WTC11 (cell line): ENCODE measurements around the gene TMEM184A. TPM values are rescaled to one million over a fixed set of nuclear protein-coding genes. Genes with fewer than 3 reads are reported as not detected.
"Not testable (repeated sequence)": the region's sequence is repeated elsewhere in the genome, so short reads cannot be mapped to it uniquely, and the experiment has no call there.

Source experiments
- ATAC-seq: fragments of 200-7000 bp; cut with Tn5 transposase; 2 replicates; pipeline ENCODE4 v1.10.0; 2021; ENCODE audit warnings: mild to moderate bottlenecking, moderate library complexity
- CTCF ChIA-PET: fragments of 300-600 bp; sonication (Branson Sonifier 250); formaldehyde crosslinking; loops from one replicate; lab custom pipeline; 2021; ENCODE audit warnings: antibody characterized with exemption; lab: Charles Lee
- POLR2A ChIA-PET: fragments of 350-600 bp; sonication (Branson Sonifier 250); formaldehyde crosslinking; loops from one replicate; lab custom pipeline; 2021; ENCODE audit warnings: antibody characterized with exemption; lab: Charles Lee
- DNase-seq: peaks from one replicate; pipeline ENCODE4 v3.0.0; 2021; ENCODE audit warnings: low spot score
- H3K27ac Mint-ChIP-seq: 2 replicates; pipeline ENCODE4 v1.8.0; 2021; ENCODE audit warnings: mixed read lengths
- H3K27me3 Mint-ChIP-seq: 2 replicates; pipeline ENCODE4 v1.8.0; 2021; ENCODE audit warnings: low read depth, mild to moderate bottlenecking, moderate library complexity, mixed read lengths
- H3K36me3 Mint-ChIP-seq: 2 replicates; pipeline ENCODE4 v1.8.0; 2021; ENCODE audit warnings: mixed read lengths
- H3K4me1 Mint-ChIP-seq: 2 replicates; pipeline ENCODE4 v1.8.0; 2022; ENCODE audit warnings: mixed read lengths
- H3K4me3 Mint-ChIP-seq: 2 replicates; pipeline ENCODE4 v1.8.0; 2021; ENCODE audit warnings: mild to moderate bottlenecking, moderate library complexity, mixed read lengths
- H3K9me3 Mint-ChIP-seq: 2 replicates; pipeline ENCODE4 v1.8.0; 2021; ENCODE audit warnings: mixed read lengths
- CREM ChIP-seq: sonication (generic); formaldehyde crosslinking; IDR thresholded peaks from 2 replicates; pipeline ENCODE4 v1.8.1; 2022; ENCODE audit warnings: mild to moderate bottlenecking, missing genetic modification reagents, moderate library complexity
- ETV6 ChIP-seq: sonication (generic); formaldehyde crosslinking; IDR thresholded peaks from 2 replicates; pipeline ENCODE4 v1.8.1; 2022; ENCODE audit warnings: mild to moderate bottlenecking, missing genetic modification reagents
- JUN ChIP-seq: sonication (generic); formaldehyde crosslinking; IDR thresholded peaks from 2 replicates; pipeline ENCODE4 v1.8.0; 2023; ENCODE audit warnings: mild to moderate bottlenecking, missing genetic modification reagents
- MYBL2 ChIP-seq: sonication (generic); formaldehyde crosslinking; IDR thresholded peaks from 2 replicates; pipeline ENCODE4 v1.8.1; 2023; ENCODE audit warnings: mild to moderate bottlenecking, moderate library complexity, missing genetic modification reagents
- NFYB ChIP-seq: sonication (generic); formaldehyde crosslinking; conservative IDR thresholded peaks from 2 replicates; pipeline ENCODE4 v1.8.0; 2022; ENCODE audit warnings: low read depth, missing genetic modification reagents
- NR1H2 ChIP-seq: sonication (generic); formaldehyde crosslinking; IDR thresholded peaks from 2 replicates; pipeline ENCODE4 v1.9.0; 2021; ENCODE audit warnings: mild to moderate bottlenecking, moderate library complexity, missing genetic modification reagents
- SMAD4 ChIP-seq: sonication (generic); formaldehyde crosslinking; IDR thresholded peaks from 2 replicates; pipeline ENCODE4 v1.8.0; 2022; ENCODE audit warnings: mild to moderate bottlenecking, missing genetic modification reagents
- SP1 ChIP-seq: sonication (generic); formaldehyde crosslinking; conservative IDR thresholded peaks from 2 replicates; pipeline ENCODE4 v1.8.1; 2022; ENCODE audit warnings: missing genetic modification reagents
- TEAD1 ChIP-seq: sonication (generic); formaldehyde crosslinking; IDR thresholded peaks from 2 replicates; pipeline ENCODE4 v1.8.0; 2022; ENCODE audit warnings: mild to moderate bottlenecking, missing genetic modification reagents
- USF2 ChIP-seq: sonication (generic); formaldehyde crosslinking; IDR thresholded peaks from 2 replicates; pipeline ENCODE4 v1.8.1; 2023; ENCODE audit warnings: mild to moderate bottlenecking, missing genetic modification reagents, moderate library complexity
- ZNF317 ChIP-seq: sonication (generic); formaldehyde crosslinking; IDR thresholded peaks from 2 replicates; pipeline ENCODE4 v1.8.1; 2023; ENCODE audit warnings: low read depth, mild to moderate bottlenecking, moderate library complexity, missing genetic modification reagents, borderline replicate concordance
- ZNF416 ChIP-seq: fragments of 250-450 bp; sonication (Bioruptor Pico); IDR thresholded peaks from 2 replicates; pipeline ENCODE4 v1.9.0; 2021; ENCODE audit warnings: mild to moderate bottlenecking, inconsistent platforms
- total RNA-seq: library from RNA; stranded (reverse); gene quantifications from 3 replicates; pipeline ENCODE4 v1.2.3, GENCODE V29; 2021
- TF ChIP-seq, protein P1 (sequence below): sonication (generic); formaldehyde crosslinking; IDR thresholded peaks from 2 replicates; pipeline ENCODE4 v1.8.1; 2022; ENCODE audit warnings: missing genetic modification reagents, borderline replicate concordance
- TF ChIP-seq, protein P2 (sequence below): sonication (generic); formaldehyde crosslinking; IDR thresholded peaks from 2 replicates; pipeline ENCODE4 v1.8.1; 2023; ENCODE audit warnings: mild to moderate bottlenecking, missing genetic modification reagents

Gene TMEM184A
- total RNA-seq, 1 experiment from 2014 or later: 1.4 TPM

DNA sequence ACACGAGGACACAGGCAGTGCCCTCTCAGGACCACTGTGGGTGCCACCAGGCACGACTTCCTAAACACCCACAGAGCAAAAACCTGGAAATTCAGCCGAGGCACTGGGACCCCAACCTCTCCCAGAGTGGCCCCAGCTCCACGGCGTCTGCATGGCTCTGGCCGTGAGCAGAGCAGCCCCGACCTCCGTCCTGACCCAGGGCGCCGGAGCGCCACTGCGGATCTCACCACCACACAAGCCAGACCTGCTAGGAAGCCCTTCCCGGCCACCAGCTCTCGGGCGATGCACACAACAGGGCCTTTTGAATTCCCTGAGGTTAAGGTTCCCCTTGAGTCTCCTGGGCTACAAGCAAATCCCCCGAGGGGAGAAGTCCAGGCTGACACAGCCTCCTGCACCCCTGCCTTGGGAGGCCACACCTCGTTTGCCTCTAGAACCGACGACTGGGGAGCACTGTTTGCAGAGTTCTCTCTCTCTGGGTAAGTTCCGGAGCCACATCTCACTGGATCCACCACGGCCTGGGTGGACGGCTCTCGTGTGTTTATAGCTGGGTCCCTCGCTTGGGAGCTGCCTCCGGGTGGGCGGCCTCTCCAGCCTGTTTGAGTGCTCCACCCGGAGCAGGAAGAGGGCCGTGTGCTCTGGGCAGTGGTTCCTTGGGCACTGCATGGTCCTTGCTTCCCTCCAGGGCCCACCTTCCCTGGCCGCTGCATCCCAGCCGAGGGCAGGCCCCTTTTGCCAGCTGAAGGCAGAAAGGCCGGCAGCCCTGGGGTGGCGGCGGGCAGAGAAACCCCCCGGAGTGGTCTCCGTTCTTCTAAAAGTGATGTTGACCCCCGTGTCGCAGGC is 29.4 kb upstream of the TMEM184A start (continued):
- TF ChIP-seq USF2 (CRISPR knock-in tag) (no peak), JUN (CRISPR knock-in tag) (no peak), MYBL2 (CRISPR knock-in tag) (no peak), NFYB (no peak), ZNF416 (CRISPR knock-in tag) (no peak), ZNF317 (no peak), TEAD1 (CRISPR knock-in tag) (no peak)

- Mint-ChIP-seq H3K4me1 (peaks cover 9% of the 10 kb centered on the region), H3K36me3 (peaks cover 11% of the 10 kb centered on the region), H3K27me3 (no peaks in the 10 kb centered on the region), H3K4me3 (no peak overlapping the region), H3K9me3 (peaks cover 16% of the 10 kb centered on the region), H3K27ac (peak overlapping the region; percentile 69; the same call in 1 of the 2 replicates)
- TF ChIP-seq, protein P1, sequence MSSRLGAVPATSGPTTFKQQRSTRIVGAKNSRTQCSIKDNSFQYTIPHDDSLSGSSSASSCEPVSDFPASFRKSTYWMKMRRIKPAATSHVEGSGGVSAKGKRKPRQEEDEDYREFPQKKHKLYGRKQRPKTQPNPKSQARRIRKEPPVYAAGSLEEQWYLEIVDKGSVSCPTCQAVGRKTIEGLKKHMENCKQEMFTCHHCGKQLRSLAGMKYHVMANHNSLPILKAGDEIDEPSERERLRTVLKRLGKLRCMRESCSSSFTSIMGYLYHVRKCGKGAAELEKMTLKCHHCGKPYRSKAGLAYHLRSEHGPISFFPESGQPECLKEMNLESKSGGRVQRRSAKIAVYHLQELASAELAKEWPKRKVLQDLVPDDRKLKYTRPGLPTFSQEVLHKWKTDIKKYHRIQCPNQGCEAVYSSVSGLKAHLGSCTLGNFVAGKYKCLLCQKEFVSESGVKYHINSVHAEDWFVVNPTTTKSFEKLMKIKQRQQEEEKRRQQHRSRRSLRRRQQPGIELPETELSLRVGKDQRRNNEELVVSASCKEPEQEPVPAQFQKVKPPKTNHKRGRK (CRISPR knock-in tag): no peak
- TF ChIP-seq SMAD4 (CRISPR knock-in tag) (no peak), CREM (CRISPR knock-in tag) (no peak), ETV6 (CRISPR knock-in tag) (no peak), NFYB (no peak), SP1 (CRISPR knock-in tag) (no peak), NR1H2 (CRISPR knock-in tag) (no peak)
- TF ChIP-seq, protein P2, sequence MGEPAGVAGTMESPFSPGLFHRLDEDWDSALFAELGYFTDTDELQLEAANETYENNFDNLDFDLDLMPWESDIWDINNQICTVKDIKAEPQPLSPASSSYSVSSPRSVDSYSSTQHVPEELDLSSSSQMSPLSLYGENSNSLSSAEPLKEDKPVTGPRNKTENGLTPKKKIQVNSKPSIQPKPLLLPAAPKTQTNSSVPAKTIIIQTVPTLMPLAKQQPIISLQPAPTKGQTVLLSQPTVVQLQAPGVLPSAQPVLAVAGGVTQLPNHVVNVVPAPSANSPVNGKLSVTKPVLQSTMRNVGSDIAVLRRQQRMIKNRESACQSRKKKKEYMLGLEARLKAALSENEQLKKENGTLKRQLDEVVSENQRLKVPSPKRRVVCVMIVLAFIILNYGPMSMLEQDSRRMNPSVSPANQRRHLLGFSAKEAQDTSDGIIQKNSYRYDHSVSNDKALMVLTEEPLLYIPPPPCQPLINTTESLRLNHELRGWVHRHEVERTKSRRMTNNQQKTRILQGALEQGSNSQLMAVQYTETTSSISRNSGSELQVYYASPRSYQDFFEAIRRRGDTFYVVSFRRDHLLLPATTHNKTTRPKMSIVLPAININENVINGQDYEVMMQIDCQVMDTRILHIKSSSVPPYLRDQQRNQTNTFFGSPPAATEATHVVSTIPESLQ (CRISPR knock-in tag): no peak
- POLR2A ChIA-PET: no interaction called here
- CTCF ChIA-PET: interaction anchor here (1.1 kb wide), 1 partner anchor 80 kb away, joined by 3 read pairs; no protein-coding TSS in a partner anchor
- ATAC-seq (no peak), DNase-seq (no peak)
Measured at GRCh38 chr7:1584700-1585099, 28.7 kb upstream of the TMEM184A start.

- H3K4me3 Mint-ChIP-seq, ATAC-seq, H3K9me3 Mint-ChIP-seq, H3K36me3 Mint-ChIP-seq, DNase-seq, H3K27ac Mint-ChIP-seq, H3K27me3 Mint-ChIP-seq: not testable (repeated sequence)
- ChIA-PET CTCF (interaction anchor here (0.6 kb wide), 2 partner anchors 215 to 612 kb away, joined by 3 to 8 read pairs; no protein-coding TSS in a partner anchor), POLR2A (interaction anchor here (0.6 to 0.7 kb wide), 2 partner anchors 109 to 339 kb away, joined by 3 read pairs; no protein-coding TSS in a partner anchor)
- peaks cover 18% of the 10 kb centered on the region for H3K4me1 Mint-ChIP-seq
Measured at GRCh38 chr7:1583241-1583930, 27.4 kb upstream of the TMEM184A start.
